ENCODE data around the gene RSBN1L.

DNA sequence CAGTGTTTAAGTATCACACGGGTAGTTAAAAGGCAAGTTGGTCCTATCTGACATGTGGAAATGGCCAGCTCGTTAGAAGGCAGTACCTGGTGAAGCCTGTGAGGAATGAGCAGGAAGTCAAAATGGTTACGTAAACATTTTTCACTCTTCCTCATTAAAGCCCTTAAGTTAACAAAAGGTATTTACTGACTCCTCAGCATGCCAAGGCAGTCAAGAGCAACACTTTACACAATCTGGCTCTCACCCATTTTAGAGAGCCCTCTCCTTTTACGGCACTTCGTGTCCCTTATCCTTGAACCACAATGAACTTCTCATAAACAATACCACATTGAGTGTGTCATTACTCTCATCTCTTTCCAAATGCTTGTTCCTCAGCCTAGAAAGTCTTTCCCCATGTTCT, 11.0 kb upstream of the RSBN1L start:
- TF ChIP-seq CTCF (IDR thresholded peaks at IDR 0.05) (peak in 1 of 3 experiments; percentile 14), POLR2A (IDR thresholded peaks at IDR 0.05) (no peak), POLR2AphosphoS5 (IDR thresholded peaks at IDR 0.05; ENCODE audit: insufficient read depth in 1 of 2, low read depth in 1 of 2) (peak in 1 of 2 donors; percentile 51)

Measured in vagina (tissue), 2 donors.